Bronchial epithelial cell (primary cell): ENCODE measurements around the gene ZNF695. TPM values are rescaled to one million over a fixed set of nuclear protein-coding genes. Genes with fewer than 3 reads are reported as not detected.

ENCODE experiments used
- DNase-seq: peaks from one replicate; pipeline ENCODE4 v3.0.0-alpha.2; 2010; ENCODE audit warnings: low read depth
- FAIRE-seq: peaks from 2 replicates; lab custom pipeline; 2011; peaks lifted over from hg19 to GRCh38; lab: Jason Lieb, UNC
- H3K27me3 ChIP-seq: 2 replicates; pipeline ENCODE4 v1.5.1; 2011; ENCODE audit warnings: low read length; ENCODE audit not compliant: control insufficient read depth, insufficient read depth
- H3K36me3 ChIP-seq: 2 replicates; pipeline ENCODE4 v1.5.1; 2011; ENCODE audit warnings: low read length; ENCODE audit not compliant: control insufficient read depth, insufficient read depth
- H3K4me3 ChIP-seq: 2 replicates; pipeline ENCODE4 v1.5.1; 2011; ENCODE audit warnings: mild to moderate bottlenecking, low read depth, low read length, control low read depth
- CTCF ChIP-seq: IDR thresholded peaks from 2 replicates; pipeline ENCODE4 v1.5.1; 2011; ENCODE audit warnings: mild to moderate bottlenecking, moderate library complexity, low read length, control low read depth, inconsistent platforms; ENCODE audit not compliant: insufficient read depth, severe bottlenecking
- total RNA-seq: library from RNA; depleted of rRNA; stranded (reverse); fragments of >200 nt; gene quantifications from 2 replicates; pipeline ENCODE4 v1.2.1, GENCODE V29; 2014

ZNF695 gene
- total RNA-seq, 1 donor from 2014 or later = 0.53 TPM

DNA sequence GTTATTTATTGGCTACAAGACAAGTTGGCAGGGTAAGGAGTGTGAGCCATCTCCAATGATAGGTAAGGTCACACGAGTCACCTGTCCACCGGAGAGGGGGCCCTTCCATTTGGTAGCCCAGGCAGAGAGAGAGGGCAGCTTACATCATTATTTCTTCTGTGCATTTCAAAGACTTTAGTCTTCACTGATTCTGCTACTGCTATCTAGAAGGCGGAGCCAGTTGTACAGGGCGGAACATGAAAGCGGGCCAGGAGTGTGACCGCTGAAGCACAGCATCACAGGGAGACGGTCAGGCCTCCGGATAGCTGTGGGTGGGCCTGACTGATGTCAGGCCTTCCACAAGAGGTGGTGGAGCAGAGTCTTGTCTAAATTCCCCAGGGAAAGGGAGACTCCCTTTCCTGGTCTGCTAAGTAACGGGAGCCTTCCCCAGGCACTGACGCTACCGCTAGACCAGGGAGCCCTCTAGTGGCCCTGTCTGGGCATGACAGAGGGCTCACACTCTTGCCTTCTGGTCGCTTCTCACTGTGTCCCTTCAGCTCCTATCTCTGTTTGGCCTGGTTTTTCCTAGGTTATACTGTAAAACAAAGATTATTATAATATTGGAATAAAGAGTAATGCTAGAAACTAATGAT lies 36.7 kb downstream of the ZNF695 start:
- DNase-seq (no peak), FAIRE-seq (no peak)
- Histone ChIP-seq H3K27me3 (no peaks in the 10 kb centered on the region), H3K4me3 (no peak overlapping the region), H3K36me3 (no peaks in the 10 kb centered on the region)
- peak; percentile 35 for TF ChIP-seq CTCF

DNA sequence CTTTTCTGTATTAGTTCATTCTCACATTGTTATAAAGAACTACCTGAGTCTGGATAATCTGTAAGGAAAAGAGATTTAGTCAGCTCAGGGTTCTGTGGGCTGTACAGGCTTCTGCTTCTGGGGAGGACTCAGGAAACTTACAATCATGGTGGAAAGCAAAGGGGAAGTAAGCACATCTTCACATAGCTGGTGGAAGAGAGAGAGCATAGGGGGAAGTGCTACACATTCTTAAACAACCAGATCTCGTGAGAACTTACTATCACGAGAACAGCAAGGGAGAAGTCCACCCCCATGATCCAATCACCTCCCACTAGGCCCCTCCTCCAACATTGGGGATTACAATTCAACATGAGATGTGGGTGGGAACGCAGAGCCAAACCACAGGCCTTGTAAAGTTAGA lies 38.2 kb downstream of the ZNF695 start:
- H3K4me3 ChIP-seq = no peak overlapping the region
- no peak for TF ChIP-seq CTCF
- no peaks in the 10 kb centered on the region for H3K27me3 ChIP-seq
- no peaks in the 10 kb centered on the region for H3K36me3 ChIP-seq
- DNase-seq (no peak), FAIRE-seq (no peak)

DNA sequence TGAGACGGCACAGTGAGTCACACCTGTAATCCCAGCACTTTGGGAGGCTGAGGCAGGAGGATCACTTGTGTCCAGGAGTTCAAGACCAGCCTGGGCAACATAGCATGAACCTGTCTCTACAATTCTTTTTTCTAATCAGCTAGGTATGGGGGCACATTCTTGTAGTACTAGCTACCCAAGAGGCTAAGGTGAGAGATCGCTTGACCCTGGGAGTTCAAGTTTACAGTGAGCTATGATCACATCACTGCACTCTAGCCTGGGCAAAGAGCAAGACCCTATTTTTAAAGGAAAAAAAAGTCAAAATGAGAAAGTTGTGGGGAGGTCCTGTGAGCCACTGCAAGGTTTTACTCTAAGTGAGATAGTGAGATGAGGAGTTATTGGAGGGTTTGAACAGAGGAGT lies 41.4 kb downstream of the ZNF695 start:
- Histone ChIP-seq H3K4me3 (no peak overlapping the region), H3K36me3 (no peaks in the 10 kb centered on the region), H3K27me3 (no peaks in the 10 kb centered on the region)
- no peak for TF ChIP-seq CTCF
- no peak for DNase-seq
- FAIRE-seq = no peak

DNA sequence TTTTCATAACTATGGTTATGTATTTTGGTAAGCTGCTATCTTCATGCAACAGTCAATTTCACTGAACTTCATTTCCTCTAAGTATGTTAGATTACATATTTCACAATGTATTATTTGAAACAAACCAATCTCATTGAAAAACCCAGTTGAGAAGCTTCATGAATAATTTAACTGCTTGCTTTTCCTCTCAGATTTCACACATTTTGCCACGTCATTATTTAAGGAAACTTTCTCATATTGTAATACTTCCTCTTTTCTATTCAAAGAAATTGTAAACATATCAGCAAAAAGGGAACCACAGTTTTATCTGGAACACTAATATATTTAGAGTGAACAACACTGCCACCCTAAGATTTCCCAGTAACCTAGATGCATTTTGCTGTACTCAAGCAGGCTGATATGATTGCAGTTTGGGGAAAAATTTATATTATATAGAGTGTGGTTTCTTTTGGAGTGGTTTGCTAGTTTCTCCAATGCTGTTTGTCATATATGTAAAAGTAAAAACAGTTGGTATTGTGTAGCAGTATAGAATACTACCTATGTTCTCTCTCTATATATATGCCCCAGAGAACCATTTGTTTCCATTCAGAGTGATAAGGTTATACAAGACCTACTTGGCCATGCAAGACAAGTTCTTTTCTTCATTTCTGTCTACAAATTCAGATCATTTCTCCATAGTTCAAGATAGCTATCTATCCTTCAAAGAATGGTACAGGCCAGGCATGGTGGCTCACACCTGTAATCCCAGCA lies 47.7 kb downstream of the ZNF695 start:
- Histone ChIP-seq H3K36me3 (no peaks in the 10 kb centered on the region), H3K4me3 (no peak overlapping the region), H3K27me3 (no peaks in the 10 kb centered on the region)
- FAIRE-seq = no peak
- TF ChIP-seq CTCF = no peak
- no peak for DNase-seq

GRCh38 chr1:246954126-246954525 lies 53.7 kb downstream of the ZNF695 start:
- Histone ChIP-seq H3K36me3 (no peaks in the 10 kb centered on the region), H3K4me3 (no peak overlapping the region), H3K27me3 (no peaks in the 10 kb centered on the region)
- FAIRE-seq (no peak), DNase-seq (no peak)
- no peak for TF ChIP-seq CTCF
